Measurements from ENCODE around the gene ADAM33. TPM values are rescaled to one million over a fixed set of nuclear protein-coding genes. Genes with fewer than 3 reads are reported as not detected.

Gene ADAM33
- total RNA-seq, 1 donor from 2014 or later, result 87.4 TPM

DNA sequence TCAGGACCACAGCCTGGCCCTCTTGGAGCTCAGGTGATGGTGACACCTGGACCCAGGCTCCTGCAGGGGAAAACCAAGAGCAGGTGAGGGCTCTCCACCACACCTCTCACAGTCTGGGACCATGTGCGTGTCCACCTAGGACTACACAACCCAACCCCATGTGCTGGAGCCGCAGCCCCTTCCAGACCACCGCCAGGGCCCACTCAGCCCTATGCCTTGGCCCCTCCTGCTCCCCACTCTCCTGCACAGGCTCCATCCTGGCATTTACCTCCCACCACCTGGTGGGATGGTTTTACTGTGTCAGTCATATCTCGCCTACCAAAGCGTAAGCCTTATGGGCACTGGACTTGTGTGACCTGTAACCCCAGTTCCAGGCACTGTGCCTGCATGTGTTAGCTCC, 13.1 kb upstream of the ADAM33 start:
- no peak for DNase-seq (ENCODE audit: low spot score in 2 of 2, unreplicated experiment in 2 of 2)
- H3K4me3 Mint-ChIP-seq, result no peak overlapping the region
- no peaks in the 10 kb centered on the region for H3K27me3 Mint-ChIP-seq (ENCODE audit: low read depth)
- TF ChIP-seq, protein P1, sequence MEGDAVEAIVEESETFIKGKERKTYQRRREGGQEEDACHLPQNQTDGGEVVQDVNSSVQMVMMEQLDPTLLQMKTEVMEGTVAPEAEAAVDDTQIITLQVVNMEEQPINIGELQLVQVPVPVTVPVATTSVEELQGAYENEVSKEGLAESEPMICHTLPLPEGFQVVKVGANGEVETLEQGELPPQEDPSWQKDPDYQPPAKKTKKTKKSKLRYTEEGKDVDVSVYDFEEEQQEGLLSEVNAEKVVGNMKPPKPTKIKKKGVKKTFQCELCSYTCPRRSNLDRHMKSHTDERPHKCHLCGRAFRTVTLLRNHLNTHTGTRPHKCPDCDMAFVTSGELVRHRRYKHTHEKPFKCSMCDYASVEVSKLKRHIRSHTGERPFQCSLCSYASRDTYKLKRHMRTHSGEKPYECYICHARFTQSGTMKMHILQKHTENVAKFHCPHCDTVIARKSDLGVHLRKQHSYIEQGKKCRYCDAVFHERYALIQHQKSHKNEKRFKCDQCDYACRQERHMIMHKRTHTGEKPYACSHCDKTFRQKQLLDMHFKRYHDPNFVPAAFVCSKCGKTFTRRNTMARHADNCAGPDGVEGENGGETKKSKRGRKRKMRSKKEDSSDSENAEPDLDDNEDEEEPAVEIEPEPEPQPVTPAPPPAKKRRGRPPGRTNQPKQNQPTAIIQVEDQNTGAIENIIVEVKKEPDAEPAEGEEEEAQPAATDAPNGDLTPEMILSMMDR (IDR thresholded peaks at IDR 0.05; ENCODE audit: unreplicated experiment), result no peak
- H3K36me3 Mint-ChIP-seq, result no peaks in the 10 kb centered on the region
- peaks cover 2% of the 10 kb centered on the region for H3K4me1 Mint-ChIP-seq
- no peaks in the 10 kb centered on the region for H3K9me3 Mint-ChIP-seq
- no peak overlapping the region for H3K27ac Mint-ChIP-seq

DNA sequence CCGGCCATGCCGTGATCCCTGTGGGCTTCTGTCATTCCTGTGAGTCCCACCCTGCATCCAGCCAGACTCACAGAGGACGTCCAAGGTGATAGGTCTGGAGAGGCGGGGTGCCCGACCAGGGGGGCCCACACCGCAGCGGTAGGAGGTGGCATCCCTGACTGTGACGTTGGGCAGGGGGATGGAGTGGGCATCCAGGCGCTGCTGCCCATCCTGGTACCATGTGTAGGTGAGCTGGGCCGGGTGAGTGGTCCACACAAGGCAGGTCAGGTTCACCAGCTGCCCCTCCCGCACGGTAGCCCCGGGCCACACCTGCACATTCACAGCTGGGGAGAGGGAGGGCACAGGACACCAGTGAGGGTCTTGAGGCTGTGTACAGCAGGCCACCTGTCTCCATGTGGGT, 11.6 kb upstream of the ADAM33 start:
- Mint-ChIP-seq H3K27me3 (ENCODE audit: low read depth) (peaks cover 2% of the 10 kb centered on the region), H3K36me3 (no peaks in the 10 kb centered on the region), H3K4me1 (no peaks in the 10 kb centered on the region), H3K9me3 (no peaks in the 10 kb centered on the region), H3K27ac (no peak overlapping the region), H3K4me3 (no peak overlapping the region)
- TF ChIP-seq, protein P1 (IDR thresholded peaks at IDR 0.05; ENCODE audit: unreplicated experiment), result no peak
- no peak for DNase-seq (ENCODE audit: low spot score in 2 of 2, unreplicated experiment in 2 of 2)

DNA sequence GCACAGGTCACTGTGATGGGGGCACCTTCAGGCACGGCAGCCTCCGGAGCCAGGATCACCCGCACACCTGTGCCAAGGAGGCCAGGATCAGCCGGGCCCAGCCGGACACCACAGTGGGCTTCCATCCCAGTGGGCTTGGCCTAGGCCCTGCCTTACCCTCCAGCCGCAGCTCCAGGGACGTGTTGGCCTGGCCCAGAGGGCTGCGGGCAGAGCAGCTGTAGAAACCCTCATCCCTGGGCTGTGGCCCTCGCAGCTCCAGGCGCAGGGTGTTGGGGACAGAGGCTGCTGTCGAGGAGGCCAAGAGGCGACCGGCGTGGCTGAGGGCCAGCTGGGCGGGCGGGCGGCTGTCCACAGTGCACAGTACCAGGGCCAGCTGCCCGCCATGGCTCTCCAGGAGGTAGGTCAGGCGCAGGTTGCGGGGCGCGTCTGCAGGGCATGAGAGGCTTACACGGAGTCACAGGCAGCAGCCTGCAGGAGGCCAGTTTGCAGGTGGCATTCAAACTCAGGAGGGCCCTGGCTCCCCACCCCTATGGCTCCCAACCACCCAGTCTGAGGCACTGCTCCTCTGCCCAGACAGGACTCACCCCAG, 11.0 kb upstream of the ADAM33 start:
- Mint-ChIP-seq H3K9me3 (no peaks in the 10 kb centered on the region), H3K27ac (no peak overlapping the region), H3K36me3 (no peaks in the 10 kb centered on the region), H3K4me1 (peaks cover under 1% of the 10 kb centered on the region), H3K27me3 (ENCODE audit: low read depth) (peaks cover 2% of the 10 kb centered on the region), H3K4me3 (no peak overlapping the region)
- no peak for DNase-seq (ENCODE audit: low spot score in 2 of 2, unreplicated experiment in 2 of 2)
- TF ChIP-seq, protein P1 (IDR thresholded peaks at IDR 0.05; ENCODE audit: unreplicated experiment), result no peak

DNA sequence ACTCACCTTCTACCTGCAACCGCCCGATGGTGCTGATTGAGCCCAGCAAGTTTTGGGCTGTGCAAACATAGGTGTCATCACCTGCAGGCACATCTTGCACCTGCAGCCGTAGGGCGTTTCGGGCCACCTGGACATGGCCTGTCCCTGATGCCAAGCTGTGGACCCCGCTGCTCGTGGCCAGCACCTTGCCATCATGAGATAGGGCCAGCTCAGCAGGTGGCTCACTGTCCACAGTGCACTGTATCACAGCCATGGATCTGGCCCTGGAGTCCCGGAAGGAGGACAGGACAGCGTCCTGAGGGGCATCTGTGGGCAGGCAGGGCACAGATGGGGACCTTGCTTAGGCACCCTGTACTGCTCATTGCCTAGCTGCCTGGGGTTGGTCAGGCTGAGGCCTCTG, 10.1 kb upstream of the ADAM33 start:
- peaks cover 8% of the 10 kb centered on the region for H3K4me1 Mint-ChIP-seq
- H3K4me3 Mint-ChIP-seq, result no peak overlapping the region
- TF ChIP-seq, protein P1 (IDR thresholded peaks at IDR 0.05; ENCODE audit: unreplicated experiment), result no peak
- DNase-seq (ENCODE audit: low spot score in 2 of 2, unreplicated experiment in 2 of 2), result no peak
- H3K27me3 Mint-ChIP-seq (ENCODE audit: low read depth), result peaks cover 4% of the 10 kb centered on the region
- H3K27ac Mint-ChIP-seq, result no peak overlapping the region
- H3K9me3 Mint-ChIP-seq, result no peaks in the 10 kb centered on the region
- no peaks in the 10 kb centered on the region for H3K36me3 Mint-ChIP-seq

DNA sequence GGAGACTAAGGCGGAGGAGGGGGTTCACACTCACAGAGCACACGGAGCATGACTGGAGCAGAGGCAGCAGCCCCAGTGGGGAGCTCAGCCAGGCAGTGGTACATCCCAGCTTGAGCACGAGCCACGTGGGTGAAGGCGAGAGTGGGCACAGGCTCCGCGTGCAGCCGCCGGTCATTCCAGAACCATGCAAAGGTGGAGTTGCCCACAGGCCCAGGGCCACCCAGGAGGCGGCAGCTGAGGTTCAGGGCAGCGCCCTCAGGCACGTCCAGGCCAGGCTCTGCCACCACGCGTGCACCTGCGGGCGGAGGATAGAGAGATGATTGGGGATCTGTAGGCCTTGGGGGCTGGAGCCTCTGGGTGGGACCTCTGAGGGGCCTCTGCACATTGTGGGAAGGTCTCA, 9.5 kb upstream of the ADAM33 start:
- no peaks in the 10 kb centered on the region for H3K9me3 Mint-ChIP-seq
- peaks cover 8% of the 10 kb centered on the region for H3K27me3 Mint-ChIP-seq (ENCODE audit: low read depth)
- no peaks in the 10 kb centered on the region for H3K36me3 Mint-ChIP-seq
- peaks cover 13% of the 10 kb centered on the region for H3K4me1 Mint-ChIP-seq
- DNase-seq (ENCODE audit: low spot score in 2 of 2, unreplicated experiment in 2 of 2), result no peak
- H3K4me3 Mint-ChIP-seq, result no peak overlapping the region
- TF ChIP-seq, protein P1 (IDR thresholded peaks at IDR 0.05; ENCODE audit: unreplicated experiment), result no peak
- H3K27ac Mint-ChIP-seq, result no peak overlapping the region

DNA sequence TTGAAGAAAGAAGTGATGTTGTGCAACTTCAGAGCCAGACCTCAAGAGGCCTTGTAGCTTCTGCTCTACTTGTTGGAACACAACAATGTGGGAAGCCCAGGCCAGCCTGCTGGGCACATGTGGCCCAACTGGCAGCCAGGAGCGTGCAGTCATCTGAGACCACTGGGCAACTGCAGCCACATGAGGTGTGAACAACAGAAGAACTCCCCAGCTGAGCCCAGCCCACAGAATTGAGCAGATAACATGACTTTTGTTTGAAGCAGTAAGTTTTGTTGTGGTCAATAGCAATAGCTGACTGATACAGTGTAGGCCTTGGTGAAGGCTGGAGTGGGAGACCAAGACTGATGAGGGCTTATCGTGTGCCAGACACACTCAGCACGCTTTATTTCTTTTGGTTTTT, 8.6 kb upstream of the ADAM33 start:
- no peak overlapping the region for H3K4me3 Mint-ChIP-seq
- no peaks in the 10 kb centered on the region for H3K9me3 Mint-ChIP-seq
- H3K27me3 Mint-ChIP-seq (ENCODE audit: low read depth), result peaks cover 12% of the 10 kb centered on the region
- no peak overlapping the region for H3K27ac Mint-ChIP-seq
- TF ChIP-seq, protein P1 (IDR thresholded peaks at IDR 0.05; ENCODE audit: unreplicated experiment), result no peak
- H3K36me3 Mint-ChIP-seq, result no peaks in the 10 kb centered on the region
- no peak for DNase-seq (ENCODE audit: low spot score in 2 of 2, unreplicated experiment in 2 of 2)
- peaks cover 13% of the 10 kb centered on the region for H3K4me1 Mint-ChIP-seq

Measured in mesothelial cell of epicardium (in vitro differentiated cells).